Naive B cell (primary cell): Measurements from ENCODE around the gene RUNX2. TPM values are rescaled to one million over a fixed set of nuclear protein-coding genes. Genes with fewer than 3 reads are reported as not detected.

Source experiments
- ATAC-seq, 2 donors: fragments of 150-1000 bp; cut with Tn5 transposase; 2 replicates each; pipeline ENCODE4 v1.10.0; 2021; ENCODE audit warnings: low read depth in 2 of 2, mild to moderate bottlenecking in 2 of 2, moderate library complexity in 2 of 2
- DNase-seq: peaks from one replicate; pipeline ENCODE4 v3.0.0; 2022
- H3K27ac Mint-ChIP-seq, 6 donors: one replicate each; pipeline ENCODE4 v1.8.0; 2020 to 2022; ENCODE audit warnings: mild to moderate bottlenecking in 6 of 6, mixed read lengths in 6 of 6, moderate library complexity in 5 of 6, inconsistent platforms in 2 of 6
- H3K27me3 Mint-ChIP-seq, 3 donors: one replicate each; pipeline ENCODE4 v1.8.0; 2021 to 2022; ENCODE audit warnings: mixed read lengths in 3 of 3, mild to moderate bottlenecking in 1 of 3
- H3K36me3 Mint-ChIP-seq, 2 donors: one replicate each; pipeline ENCODE4 v1.8.0; 2020 to 2022; ENCODE audit warnings: mixed read lengths in 2 of 2, inconsistent platforms in 1 of 2, mild to moderate bottlenecking in 1 of 2
- H3K4me1 Mint-ChIP-seq, 3 donors: one replicate each; pipeline ENCODE4 v1.8.0; 2020 to 2022; ENCODE audit warnings: mixed read lengths in 3 of 3, inconsistent platforms in 1 of 3, mild to moderate bottlenecking in 1 of 3, moderate library complexity in 1 of 3
- H3K4me3 Mint-ChIP-seq, 8 donors: one replicate each; pipeline ENCODE4 v1.8.0; 2020 to 2022; ENCODE audit warnings: mild to moderate bottlenecking in 8 of 8, mixed read lengths in 8 of 8, moderate library complexity in 8 of 8, inconsistent platforms in 2 of 8
- H3K9me3 Mint-ChIP-seq, 7 donors: one replicate each; pipeline ENCODE4 v1.8.0; 2020 to 2022; ENCODE audit warnings: mixed read lengths in 7 of 7, mild to moderate bottlenecking in 5 of 7, inconsistent platforms in 2 of 7, moderate library complexity in 1 of 7
- polyA plus RNA-seq, 6 donors: library from polyadenylated mRNA; unstranded; fragments of 300-500 nt; fragmentation: Illumina TruSeq; gene quantifications; one replicate each; pipeline ENCODE4 v1.2.3, GENCODE V29; 2021; ENCODE audit warnings: low read depth in 6 of 6

Gene RUNX2
- polyA plus RNA-seq, 6 donors from 2014 or later = 0.08 to 0.37 (median 0.16) TPM; not detected in 3

GRCh38 chr6:45366534-45366933, 38.4 kb downstream of the RUNX2 start:
- Mint-ChIP-seq H3K27ac (no peak overlapping the region), H3K9me3 (no peaks in the 10 kb centered on the region), H3K4me1 (peaks cover 0 to 7% (median 4%) of the 10 kb centered on the region in 3 donors), H3K27me3 (no peaks in the 10 kb centered on the region), H3K36me3 (no peaks in the 10 kb centered on the region), H3K4me3 (no peak overlapping the region)
- DNase-seq (no peak), ATAC-seq (no peak)

GRCh38 chr6:45367999-45368398, 39.9 kb downstream of the RUNX2 start:
- no peaks in the 10 kb centered on the region for H3K27me3 Mint-ChIP-seq
- H3K4me3 Mint-ChIP-seq = no peak overlapping the region
- no peak overlapping the region for H3K27ac Mint-ChIP-seq

DNA sequence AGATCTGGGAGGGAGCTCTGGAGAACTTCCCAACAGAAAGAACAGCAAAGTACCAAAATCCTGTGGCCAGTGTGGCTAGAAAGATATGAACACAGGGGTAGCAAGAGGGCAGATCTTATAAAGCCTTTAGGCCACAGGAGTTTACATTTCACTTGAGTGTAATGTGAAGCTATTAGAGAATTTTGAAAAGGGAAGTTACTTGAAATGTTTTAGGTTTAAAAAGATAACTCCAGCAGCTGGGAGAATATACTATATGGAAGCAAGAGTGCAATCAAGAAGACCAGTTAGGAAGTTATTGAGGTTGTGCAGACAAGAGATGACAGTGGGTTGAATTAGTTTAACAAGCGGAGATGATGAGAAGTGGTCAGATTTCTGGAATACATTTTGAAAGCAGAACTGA, 41.7 kb downstream of the RUNX2 start:
- no peaks in the 10 kb centered on the region for H3K9me3 Mint-ChIP-seq
- no peak for DNase-seq
- H3K36me3 Mint-ChIP-seq = no peaks in the 10 kb centered on the region
- no peak for ATAC-seq
- peaks cover 0 to 7% (median 4%) of the 10 kb centered on the region in 3 donors for H3K4me1 Mint-ChIP-seq
- H3K4me3 Mint-ChIP-seq = no peak overlapping the region
- H3K27me3 Mint-ChIP-seq = no peaks in the 10 kb centered on the region
- H3K27ac Mint-ChIP-seq = no peak overlapping the region

More at GRCh38 chr6:45367999-45368398, 39.9 kb downstream of the RUNX2 start:
- no peak for DNase-seq
- ATAC-seq = no peak
- H3K9me3 Mint-ChIP-seq = no peaks in the 10 kb centered on the region
- H3K4me1 Mint-ChIP-seq = peaks cover 0 to 7% (median 4%) of the 10 kb centered on the region in 3 donors
- no peaks in the 10 kb centered on the region for H3K36me3 Mint-ChIP-seq

DNA sequence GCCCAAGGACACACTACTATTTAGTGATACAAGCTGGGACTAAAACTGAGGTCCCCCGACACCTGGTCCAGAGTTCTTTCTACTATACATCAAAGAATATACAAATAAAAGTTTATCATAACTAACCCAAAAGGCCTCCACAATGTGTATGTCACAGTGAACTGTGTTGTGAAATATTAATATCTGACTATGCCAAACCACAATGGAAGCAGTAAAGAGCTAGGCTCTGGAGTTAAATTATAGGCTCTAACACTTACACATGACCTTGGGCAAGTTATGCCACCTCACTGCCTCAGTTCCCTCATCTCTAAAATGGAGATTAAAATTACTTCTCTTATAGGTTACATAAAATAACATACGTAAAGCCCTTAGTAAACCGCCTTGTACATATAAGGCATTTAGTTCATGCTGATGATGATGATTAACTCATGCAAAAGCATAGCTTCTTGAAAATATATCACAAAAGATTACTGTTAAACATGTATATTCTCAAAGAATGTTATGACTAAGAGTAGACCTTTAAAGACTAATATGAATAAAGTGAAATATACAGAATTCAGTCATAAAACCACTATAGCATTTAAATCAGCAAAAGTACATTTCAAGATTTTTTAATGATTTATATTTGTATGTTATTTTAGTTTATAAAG, 43.9 kb downstream of the RUNX2 start:
- Mint-ChIP-seq H3K27me3 (no peaks in the 10 kb centered on the region), H3K36me3 (no peaks in the 10 kb centered on the region), H3K4me1 (peaks cover 5 to 14% (median 9%) of the 10 kb centered on the region in 3 donors), H3K9me3 (no peaks in the 10 kb centered on the region), H3K27ac (peak overlapping the region in 1 of 6 donors; percentile 8), H3K4me3 (no peak overlapping the region)
- ATAC-seq (no peak), DNase-seq (no peak)

GRCh38 chr6:45375449-45375848, 47.3 kb downstream of the RUNX2 start:
- Mint-ChIP-seq H3K27ac (peak overlapping the region in 1 of 6 donors; percentile 56), H3K27me3 (no peaks in the 10 kb centered on the region), H3K9me3 (peaks cover 0 to under 1% (median 0%) of the 10 kb centered on the region in 7 donors), H3K4me3 (peak overlapping the region in 1 of 8 donors; percentile 98), H3K36me3 (no peaks in the 10 kb centered on the region), H3K4me1 (peaks cover 11 to 28% (median 17%) of the 10 kb centered on the region in 3 donors)
- DNase-seq = no peak
- ATAC-seq = no peak

GRCh38 chr6:45376310-45377042, 48.3 kb downstream of the RUNX2 start:
- Mint-ChIP-seq H3K9me3 (peaks cover 0 to 3% (median 0%) of the 10 kb centered on the region in 7 donors), H3K36me3 (no peaks in the 10 kb centered on the region), H3K27ac (peak overlapping the region; percentile 78 to 99 (median 97)), H3K4me1 (peaks cover 11 to 28% (median 20%) of the 10 kb centered on the region in 3 donors), H3K27me3 (no peaks in the 10 kb centered on the region), H3K4me3 (peak overlapping the region; percentile 90 to 99 (median 97))
- ATAC-seq (no peak), DNase-seq (no peak)

DNA sequence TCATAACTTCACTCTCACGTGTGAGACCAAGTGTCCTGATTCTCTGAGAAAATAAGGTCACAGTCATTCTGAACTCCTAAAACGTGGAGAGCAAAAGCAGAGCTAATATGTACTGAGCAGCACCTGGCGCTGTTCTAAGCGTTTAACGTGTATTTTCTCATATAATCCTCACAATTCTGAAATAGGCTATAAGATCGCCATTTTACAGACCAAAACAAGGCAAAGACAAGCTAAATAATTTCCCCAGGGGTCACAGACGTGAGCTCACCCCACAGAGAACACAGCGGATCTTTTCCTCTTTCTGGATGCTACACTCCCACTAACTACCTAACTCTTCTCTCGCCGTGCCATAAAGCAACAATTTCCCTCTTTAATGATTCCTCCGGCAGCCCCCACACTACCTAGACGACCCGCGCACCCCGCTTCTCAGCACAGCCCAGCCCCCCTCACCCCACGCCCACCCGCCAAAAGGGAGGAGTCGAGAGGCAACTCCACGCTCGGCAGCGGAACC, 49.0 kb downstream of the RUNX2 start:
- Mint-ChIP-seq H3K4me3 (peak overlapping the region; percentile 90 to 99 (median 97)), H3K9me3 (peaks cover 0 to 3% (median 0%) of the 10 kb centered on the region in 7 donors), H3K27ac (peak overlapping the region; percentile 78 to 99 (median 97)), H3K27me3 (no peaks in the 10 kb centered on the region), H3K4me1 (peaks cover 11 to 28% (median 20%) of the 10 kb centered on the region in 3 donors), H3K36me3 (no peaks in the 10 kb centered on the region)
- ATAC-seq = no peak
- no peak for DNase-seq

GRCh38 chr6:45377554-45378333, 49.6 kb downstream of the RUNX2 start, which contains the start of gene SUPT3H:
TSS of gene SUPT3H (minus strand) at chr6:45377934.
- DNase-seq = peak; percentile 91
- Mint-ChIP-seq H3K36me3 (no peaks in the 10 kb centered on the region), H3K4me1 (peaks cover 11 to 28% (median 20%) of the 10 kb centered on the region in 3 donors), H3K4me3 (peak within 1 kb of the TSS; percentile 90 to 99 (median 97)), H3K27me3 (no peaks in the 10 kb centered on the region), H3K27ac (peak within 1 kb of the TSS; percentile 96 to 99 (median 98)), H3K9me3 (peaks cover 0 to 3% (median 0%) of the 10 kb centered on the region in 7 donors)
- ATAC-seq = peak; percentile 77 to 80

DNA sequence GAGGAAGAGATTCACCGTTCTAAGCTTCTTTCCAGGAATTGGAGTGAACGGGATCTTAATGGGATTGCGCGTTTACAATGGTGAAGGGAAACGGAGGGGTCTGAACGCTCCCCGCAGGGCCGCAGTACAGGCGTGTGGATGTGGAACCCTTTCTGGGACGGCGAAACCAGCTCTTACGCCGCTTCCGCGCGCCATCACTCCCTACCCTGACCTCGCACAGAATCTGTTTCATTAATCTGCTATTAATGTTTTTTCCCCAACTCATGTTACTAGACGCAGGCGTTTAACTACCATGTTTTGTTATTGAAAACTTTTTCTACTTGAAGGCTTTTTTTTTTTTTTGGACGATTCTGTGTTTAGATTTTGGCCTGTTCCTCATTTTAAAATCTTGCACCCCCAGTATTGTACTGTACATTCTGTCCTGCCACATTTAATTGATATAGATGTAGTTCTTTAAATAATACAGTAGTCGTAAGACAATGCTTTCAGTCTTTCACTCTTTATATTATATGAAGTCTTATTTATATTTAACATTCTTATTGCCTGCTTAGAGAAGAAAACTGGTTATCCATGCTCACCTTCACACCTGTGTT, 50.3 kb downstream of the RUNX2 start:
- Mint-ChIP-seq H3K27me3 (no peaks in the 10 kb centered on the region), H3K9me3 (peaks cover 0 to 3% (median 0%) of the 10 kb centered on the region in 7 donors), H3K27ac (peak overlapping the region; percentile 96 to 99 (median 98)), H3K4me3 (peak overlapping the region; percentile 90 to 99 (median 97)), H3K36me3 (no peaks in the 10 kb centered on the region), H3K4me1 (peaks cover 11 to 28% (median 20%) of the 10 kb centered on the region in 3 donors)
- peak in 1 of 2 donors; percentile 6 for ATAC-seq
- DNase-seq = peak; percentile 2

- no peak overlapping the region for H3K4me3 Mint-ChIP-seq
- H3K27ac Mint-ChIP-seq = no peak overlapping the region
- H3K4me1 Mint-ChIP-seq = peaks cover 3 to 20% (median 15%) of the 10 kb centered on the region in 3 donors
- DNase-seq (no peak), ATAC-seq (no peak)
- no peaks in the 10 kb centered on the region for H3K36me3 Mint-ChIP-seq
- peaks cover 0 to 13% (median 5%) of the 10 kb centered on the region in 3 donors for H3K27me3 Mint-ChIP-seq
- H3K9me3 Mint-ChIP-seq = peaks cover 0 to 3% (median 0%) of the 10 kb centered on the region in 7 donors
These were observed 54.3 kb downstream of the RUNX2 start for GRCh38 chr6:45382391-45382790.

DNA sequence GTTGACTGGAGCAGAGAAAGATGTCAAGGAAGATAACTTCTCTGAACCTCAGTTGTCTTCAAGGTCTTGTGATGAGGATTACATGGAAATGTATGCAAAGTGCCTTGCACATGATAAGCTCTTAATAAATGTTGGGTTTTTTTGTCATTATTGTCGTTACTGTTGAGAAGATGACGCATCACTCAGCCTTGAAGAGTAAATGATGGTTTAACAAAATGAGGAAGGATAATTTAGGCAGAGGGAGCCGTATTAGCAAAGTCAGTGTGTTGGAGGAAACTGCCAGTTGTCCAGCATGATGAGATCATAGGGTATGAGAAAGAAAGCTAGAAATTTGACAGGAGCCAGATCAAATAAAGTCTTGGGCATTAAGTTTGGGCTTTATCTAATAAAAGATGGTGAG, 58.4 kb downstream of the RUNX2 start:
- H3K4me3 Mint-ChIP-seq = no peak overlapping the region
- peaks cover 0 to 4% (median under 1%) of the 10 kb centered on the region in 7 donors for H3K9me3 Mint-ChIP-seq
- H3K4me1 Mint-ChIP-seq = no peaks in the 10 kb centered on the region
- ATAC-seq (no peak), DNase-seq (no peak)
- no peaks in the 10 kb centered on the region for H3K36me3 Mint-ChIP-seq
- H3K27me3 Mint-ChIP-seq = peaks cover 5 to 26% (median 7%) of the 10 kb centered on the region in 3 donors
- no peak overlapping the region for H3K27ac Mint-ChIP-seq

- H3K36me3 Mint-ChIP-seq = no peaks in the 10 kb centered on the region
- no peak for DNase-seq
- no peaks in the 10 kb centered on the region for H3K4me1 Mint-ChIP-seq
- no peak overlapping the region for H3K4me3 Mint-ChIP-seq
- H3K9me3 Mint-ChIP-seq = peaks cover 0 to 7% (median 2%) of the 10 kb centered on the region in 7 donors
- H3K27me3 Mint-ChIP-seq = peaks cover 5 to 27% (median 7%) of the 10 kb centered on the region in 3 donors
- ATAC-seq = no peak
- peak overlapping the region in 2 of 6 donors; percentile 30 to 39 for H3K27ac Mint-ChIP-seq
These were observed 59.1 kb downstream of the RUNX2 start for GRCh38 chr6:45387236-45387635.
